ENCODE results near the gene PDE4D.

PDE4D gene

DNA sequence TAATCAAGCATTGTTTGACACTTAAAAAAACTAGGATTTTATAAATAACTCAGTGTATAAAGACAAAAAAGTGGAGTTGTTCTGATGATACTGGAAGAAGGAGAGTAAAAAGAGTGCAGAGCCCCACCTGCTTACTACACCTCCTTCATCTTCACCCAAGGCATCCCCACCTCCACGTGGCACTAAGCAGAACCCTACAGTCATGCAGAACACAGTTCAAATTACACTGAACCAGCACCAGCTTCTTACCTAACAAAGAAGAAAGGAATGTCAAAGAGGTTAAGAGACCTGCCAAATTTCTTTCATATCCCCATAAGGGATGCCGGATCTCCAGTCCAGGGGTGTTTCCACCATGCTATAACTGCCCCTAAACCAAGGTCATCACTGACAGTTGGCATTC lies 55.5 kb downstream of the PDE4D start:
- DNase-seq = no peak

DNA sequence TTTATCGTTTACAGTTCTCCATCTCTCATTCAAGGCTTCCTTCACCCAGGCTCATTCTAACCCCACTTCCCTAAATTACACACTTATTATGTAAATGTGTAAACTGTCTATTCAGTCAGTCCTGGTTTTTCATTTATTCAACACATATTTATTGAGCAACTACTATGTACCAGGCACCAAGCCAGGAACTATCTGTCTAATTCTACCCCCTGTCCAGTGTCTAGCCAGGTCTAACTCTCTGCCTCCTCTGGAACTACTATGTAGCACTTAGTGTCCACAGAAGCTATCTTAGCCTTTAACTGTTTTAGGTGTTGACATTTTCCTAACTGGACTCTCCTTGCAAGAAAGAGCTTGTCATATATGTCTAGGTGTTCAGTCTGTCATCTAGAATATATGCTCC lies 56.5 kb downstream of the PDE4D start:
- DNase-seq = no peak

DNA sequence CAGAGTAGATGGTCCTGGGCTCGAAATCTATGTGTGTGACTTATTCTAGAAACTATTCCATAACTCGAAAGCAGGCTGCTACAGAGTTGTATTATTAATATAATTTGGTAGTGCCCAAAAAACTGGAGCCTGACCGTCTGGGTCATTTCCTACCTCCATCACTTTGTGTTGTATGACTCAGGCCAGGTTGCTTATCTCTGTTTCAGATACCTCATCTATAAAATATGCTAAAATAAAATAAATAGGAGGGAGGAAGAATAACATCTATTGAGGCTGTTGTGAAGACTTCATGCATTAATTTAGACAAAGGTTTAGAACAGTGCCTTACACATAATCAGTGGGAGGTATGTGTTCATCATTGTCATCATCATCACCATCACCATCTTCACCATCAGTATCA lies 57.7 kb downstream of the PDE4D start:
- DNase-seq = no peak

DNA sequence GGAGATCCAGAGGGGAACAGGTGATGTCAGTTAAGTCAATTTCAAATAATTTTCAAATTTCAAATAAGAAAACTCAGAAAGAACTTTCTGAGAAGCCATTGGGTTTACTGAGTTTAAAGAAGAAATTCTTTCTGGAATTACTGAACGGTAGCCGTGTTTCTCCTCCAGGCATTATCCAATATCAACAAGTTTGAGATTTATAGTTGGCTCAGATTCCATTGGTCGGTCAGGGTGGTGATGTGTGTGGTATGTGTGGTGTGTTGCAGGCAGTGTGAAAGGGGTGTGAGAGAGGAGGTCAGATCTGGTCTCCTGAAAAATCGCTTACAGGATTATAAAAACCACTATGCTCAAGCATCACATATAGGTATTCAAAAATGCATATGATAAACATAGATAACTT lies 60.1 kb downstream of the PDE4D start:
- no peak for DNase-seq

DNA sequence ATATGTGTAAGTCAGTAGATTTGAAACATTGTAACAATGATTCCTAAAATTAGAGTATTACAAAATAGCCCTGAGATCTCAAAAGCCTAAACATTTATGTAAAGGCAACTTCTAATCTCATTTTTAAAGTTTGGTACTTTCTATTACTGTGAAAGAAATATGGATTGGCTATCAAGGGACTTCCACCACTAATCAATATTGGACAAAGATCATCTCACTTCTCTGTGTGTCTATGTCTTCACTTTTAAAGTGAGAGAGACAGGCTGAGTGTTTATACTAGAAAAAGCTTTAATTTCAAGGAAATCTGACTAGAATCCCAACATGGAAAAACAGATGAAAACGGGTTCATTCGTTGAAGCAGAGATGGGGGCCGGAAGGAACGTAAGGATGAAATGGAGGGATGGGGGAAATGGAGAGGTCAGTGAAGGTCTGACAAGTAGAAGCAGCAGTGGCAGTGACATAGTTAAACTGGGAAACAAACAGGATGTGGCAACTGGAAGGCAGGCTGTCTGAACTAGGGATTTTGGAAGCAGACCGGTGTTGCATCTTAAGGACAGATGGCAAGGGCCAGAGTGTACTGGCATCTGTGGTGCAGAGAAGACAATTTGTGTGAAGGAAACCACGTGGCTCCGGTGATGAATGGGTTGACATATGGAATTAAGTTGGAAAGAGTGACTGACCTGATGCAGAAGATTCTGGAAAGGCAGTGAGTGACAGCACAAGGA lies 60.8 kb downstream of the PDE4D start:
- no peak for DNase-seq

DNA sequence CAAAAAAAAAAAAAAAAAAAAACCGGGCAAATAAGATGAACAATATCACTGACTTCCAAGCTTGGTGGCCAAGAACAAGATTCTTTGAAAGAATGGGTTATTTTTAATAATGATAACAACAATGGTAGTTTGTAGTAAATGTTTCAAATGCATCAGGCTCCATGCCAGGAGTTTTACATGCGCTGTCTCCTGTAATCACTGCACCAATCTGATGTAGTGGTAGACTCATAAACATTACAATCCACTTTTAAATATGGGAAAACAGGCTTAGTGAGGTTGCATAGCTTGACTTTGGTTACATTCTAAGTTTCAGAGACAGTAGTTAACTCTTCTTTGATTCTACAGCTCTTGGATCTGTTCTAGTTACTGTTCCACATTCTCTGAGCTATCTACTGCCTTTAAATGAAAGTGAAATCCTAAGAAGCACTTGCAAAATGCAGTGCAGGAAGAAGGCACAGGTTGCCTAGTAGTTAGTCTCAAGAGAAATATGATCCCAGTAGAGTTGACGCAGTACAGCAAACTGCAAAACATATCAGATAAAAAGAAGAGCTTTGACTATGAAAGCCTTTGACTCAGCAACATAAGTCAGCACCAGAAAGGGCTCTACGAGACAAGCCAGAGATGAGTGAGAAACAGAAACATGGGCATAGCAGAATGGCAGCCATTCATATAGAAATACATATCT lies 62.1 kb downstream of the PDE4D start:
- no peak for DNase-seq

DNA sequence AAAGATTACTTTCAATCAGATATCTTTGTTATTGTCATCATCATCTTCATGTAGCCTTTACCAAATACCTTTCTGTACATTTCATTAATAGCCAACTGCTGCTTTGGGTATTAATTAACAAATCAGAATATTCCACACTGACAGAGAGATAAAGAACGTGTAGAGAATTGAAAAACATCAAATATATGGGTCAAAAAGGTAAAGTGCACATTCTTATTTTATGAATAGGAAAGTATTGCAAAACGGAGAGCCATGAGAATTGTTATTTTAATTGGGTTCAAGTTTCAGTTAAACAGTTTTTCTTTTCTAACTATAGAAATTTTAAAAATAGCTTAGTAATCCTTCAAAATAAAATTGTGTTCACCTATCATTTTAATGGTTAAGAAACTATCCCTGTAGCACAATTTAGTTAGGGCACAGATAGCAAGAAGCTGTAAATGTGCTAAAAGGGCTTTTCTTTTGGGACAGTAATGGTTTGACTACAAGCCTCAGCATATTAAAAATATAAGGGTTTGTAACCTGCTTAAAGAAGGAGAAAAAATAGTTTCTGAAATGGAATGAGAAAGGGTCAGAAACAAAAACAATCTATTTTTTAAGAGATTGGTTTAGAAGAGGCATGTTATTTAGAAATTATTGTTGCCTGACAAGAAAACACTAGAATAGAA lies 62.9 kb downstream of the PDE4D start:
- no peak for DNase-seq

GRCh38 chr5:59829922-59830321 lies 63.6 kb downstream of the PDE4D start:
- DNase-seq = no peak

- DNase-seq = no peak
Measured at GRCh38 chr5:59829386-59829785, 64.1 kb downstream of the PDE4D start.

- DNase-seq = no peak
Measured at GRCh38 chr5:59828623-59829022, 64.9 kb downstream of the PDE4D start.

DNA sequence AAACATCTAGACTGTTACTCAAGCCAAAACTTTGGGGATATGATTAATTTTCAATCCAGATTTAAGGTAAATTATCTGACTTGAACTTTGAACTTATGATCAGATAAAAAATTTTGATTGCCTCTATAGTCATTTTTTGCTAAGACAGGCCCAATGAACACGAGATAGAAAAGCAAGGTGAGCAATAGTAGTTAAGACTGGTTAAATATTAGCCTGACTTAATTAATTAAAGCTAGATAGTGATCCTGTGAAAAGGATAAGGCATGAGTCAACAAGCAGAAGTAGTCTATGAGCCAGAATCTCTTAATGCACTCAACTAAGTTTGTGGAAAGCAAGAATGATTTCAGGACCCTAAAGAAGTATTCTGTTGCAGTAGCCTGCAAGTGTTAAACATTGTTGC lies 66.5 kb downstream of the PDE4D start:
- no peak for DNase-seq

GRCh38 chr5:59823420-59823819 lies 70.1 kb downstream of the PDE4D start:
- no peak for DNase-seq

DNA sequence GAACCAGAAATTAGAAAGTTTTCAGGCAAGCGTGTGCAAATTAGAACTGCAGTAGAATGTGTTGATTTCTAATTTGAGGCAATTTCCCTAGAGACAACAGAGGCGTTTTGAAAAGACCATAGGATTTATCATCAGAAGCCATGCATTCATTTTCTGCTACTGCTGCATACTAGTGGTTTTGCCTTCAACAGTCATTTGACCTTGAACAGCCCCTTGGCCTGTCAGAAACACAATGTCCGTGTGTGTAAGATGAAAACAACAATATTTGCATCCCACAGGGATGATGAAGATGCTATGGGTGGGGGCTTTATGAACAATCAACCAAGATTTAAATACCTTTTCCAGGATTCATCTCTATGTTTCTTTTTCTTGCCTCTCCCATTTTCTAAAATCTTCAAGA lies 73.7 kb downstream of the PDE4D start:
- no peak for DNase-seq

GRCh38 chr5:59817536-59817935 lies 76.0 kb downstream of the PDE4D start:
- no peak for DNase-seq

DNA sequence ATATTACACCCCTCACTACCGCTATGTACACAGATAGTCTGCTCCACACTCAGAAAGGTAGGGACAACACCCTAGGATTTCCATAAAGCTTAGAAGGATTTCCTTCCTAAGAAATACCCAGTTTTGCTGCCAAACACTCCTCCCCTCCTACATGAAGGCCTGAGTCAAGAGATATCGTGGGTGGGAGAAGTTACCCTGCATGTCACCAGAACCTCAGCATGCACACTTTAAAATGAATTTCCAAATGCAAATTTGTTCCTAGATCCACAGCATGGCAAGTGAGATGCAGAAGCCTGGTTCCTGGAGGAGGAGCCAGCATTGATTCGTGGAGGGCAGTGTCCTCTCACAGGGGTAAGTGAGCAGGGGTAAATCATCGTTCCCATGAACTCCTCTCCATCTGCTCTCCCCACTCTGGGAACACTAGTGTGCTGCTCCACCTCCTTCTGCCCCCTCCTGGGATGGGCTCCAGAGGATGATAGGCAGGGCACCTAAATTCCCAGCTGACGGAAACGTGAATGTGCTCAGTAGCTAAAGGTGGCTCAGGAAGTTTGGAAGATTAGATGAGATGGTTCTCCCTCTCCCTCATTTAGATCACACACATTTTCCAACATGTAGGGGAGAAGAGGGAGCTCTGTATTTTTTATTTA lies 76.7 kb downstream of the PDE4D start:
- no peak for DNase-seq

DNA sequence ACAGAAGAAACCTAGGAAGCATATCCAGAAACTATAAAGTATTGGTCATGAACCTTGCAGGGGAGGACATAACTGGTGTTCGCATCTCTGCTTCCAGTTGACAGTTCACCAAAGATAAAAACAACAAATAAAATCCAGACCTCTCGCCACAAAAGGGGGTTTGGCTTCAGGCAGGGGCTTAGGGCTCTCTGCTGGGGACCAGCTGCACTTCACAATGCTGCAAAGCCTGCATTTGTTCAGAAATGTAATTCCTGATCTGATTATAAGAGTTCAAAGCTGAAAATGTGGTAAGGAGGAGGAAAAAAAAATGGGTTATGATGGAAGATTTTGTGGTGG lies 79.0 kb downstream of the PDE4D start:
- DNase-seq = no peak

DNA sequence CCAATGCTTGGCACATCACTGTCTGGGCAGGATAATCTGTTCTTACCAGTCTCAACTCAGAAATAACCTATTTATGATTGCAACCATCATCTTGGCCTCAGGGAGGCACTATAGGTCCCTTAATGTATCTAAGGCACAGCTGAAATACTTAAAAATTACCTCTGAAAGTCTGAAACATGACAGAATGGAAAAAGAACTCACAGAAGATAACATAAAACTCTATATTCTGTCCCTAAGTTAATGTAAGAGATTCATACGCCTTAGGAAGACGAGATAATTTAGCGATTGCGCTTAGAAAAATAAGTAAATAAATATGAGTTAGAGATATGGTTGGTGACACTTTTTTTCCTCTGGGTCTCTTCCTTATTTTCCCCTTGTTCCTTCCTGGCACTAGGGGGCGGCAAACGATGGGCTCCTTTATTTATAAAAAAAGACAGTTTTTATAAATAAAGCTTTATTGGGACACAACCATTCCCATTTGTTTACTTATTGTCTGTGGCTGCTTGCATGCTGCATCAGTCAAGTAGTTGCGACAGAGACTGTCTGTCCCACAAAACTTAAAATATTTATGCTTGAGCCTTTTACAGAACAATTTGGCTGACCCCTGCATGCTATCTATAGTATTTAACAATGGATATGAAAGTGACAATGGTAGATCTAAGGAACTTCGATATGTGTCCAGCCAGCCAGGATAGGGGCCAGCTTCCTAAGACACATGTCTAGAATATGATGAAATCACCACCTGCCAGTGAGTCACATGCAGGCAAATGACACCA lies 79.6 kb downstream of the PDE4D start:
- DNase-seq = no peak

DNA sequence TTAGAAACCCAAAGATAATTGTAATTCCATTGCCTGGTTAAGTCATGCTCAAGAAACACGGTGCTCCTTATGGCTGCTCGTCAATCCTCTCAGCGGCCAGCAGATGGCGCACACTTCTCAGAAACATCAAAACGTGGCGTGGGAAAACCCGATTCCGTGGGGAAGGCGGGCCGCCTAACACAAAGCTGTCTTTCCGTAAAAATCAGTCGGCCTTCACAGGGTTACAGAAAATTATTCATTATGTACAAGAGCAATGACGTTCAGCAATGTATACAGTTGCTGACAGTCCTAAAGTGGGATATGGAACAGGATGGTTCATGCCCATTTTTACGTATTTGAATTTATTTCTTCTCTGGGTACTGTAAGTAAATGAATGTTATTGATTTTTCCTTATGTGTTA lies 83.5 kb downstream of the PDE4D start:
- peak; percentile 43 for DNase-seq

- DNase-seq = no peak
Measured at GRCh38 chr5:59807806-59808205, 85.7 kb downstream of the PDE4D start.

DNA sequence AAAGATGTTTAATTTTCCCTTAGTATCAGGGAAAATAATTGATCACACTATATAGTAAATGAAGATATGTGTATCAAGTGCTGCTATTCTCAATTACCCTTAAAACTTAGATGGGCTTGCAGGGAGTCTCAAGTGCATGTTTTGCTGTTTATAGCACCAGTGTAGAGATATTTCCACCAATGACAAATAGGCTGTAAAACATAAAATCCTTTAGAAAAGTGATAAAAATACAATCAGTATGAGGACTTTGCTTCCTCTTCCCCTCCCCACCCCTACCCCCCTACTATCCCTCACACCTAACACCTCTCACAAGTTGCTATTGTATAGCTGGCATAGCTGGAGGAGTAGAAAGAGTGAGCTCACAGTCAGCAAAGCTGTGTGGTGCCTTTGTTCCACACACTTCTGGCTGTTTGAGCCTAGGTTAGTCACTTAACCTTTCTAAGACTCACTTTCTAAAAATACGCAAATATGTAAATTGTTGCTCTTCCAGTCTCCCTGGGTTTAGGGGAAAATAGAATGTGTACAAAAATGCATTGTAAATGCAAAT lies 93.1 kb downstream of the PDE4D start:
- no peak for DNase-seq

DNA sequence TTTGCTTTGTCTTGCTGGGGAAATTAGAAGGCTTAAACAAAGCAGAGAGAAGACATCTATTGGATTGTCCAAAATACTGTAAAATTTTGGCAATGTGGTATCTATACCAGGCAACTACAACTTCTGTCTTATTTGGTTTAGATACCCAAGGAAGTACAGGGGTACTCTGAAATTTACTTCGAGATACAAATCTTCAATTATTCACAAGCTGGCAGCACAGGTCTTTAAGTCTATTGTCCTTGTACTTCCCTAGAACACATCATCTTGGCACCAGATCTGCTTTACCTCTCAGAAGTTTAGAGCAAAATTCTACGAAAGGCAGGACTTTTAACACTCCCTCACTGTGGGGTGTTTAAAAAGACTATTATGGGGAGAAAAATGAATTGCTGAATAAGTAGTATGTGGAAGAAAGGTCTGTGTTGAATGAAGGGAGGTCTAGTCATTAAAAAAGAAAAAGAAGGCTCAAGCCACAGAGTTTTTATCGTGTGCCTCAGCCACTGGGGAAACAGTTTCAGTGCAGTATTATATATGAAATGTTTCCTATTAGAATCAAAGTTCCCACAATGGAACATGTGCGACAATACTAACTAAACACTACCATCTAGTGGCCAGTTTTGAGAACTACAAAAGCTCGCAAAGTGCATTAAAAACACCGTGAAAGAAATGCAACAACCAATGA lies 93.7 kb downstream of the PDE4D start:
- DNase-seq = peak; percentile 9

Data from effector CD4-positive, alpha-beta T cell (primary cell).